Endodermal cell (in vitro differentiated cells): ENCODE measurements around the gene LHX3. TPM values are rescaled to one million over a fixed set of nuclear protein-coding genes. Genes with fewer than 3 reads are reported as not detected.

Experiments used
- DNase-seq: peaks from one replicate; pipeline ENCODE4 v3.0.0-alpha.2; 2017
- H3K27ac ChIP-seq: 2 replicates; pipeline ENCODE4 v1.5.1; 2013; ENCODE audit warnings: mild to moderate bottlenecking, low read depth, low read length, moderate library complexity
- H3K27me3 ChIP-seq: 2 replicates; pipeline ENCODE4 v1.6.1; 2013; ENCODE audit warnings: mild to moderate bottlenecking, low read length, moderate library complexity; ENCODE audit not compliant: insufficient read depth, control insufficient read depth, poor library complexity, severe bottlenecking
- H3K36me3 ChIP-seq: 2 replicates; pipeline ENCODE4 v1.7.0; 2013; ENCODE audit warnings: mild to moderate bottlenecking, low read length, moderate library complexity; ENCODE audit not compliant: control insufficient read depth, insufficient read depth
- H3K4me1 ChIP-seq: one replicate; pipeline ENCODE4 v1.7.0; 2013; ENCODE audit warnings: low read length; ENCODE audit not compliant: control insufficient read depth, insufficient read depth
- H3K4me3 ChIP-seq: 2 replicates; pipeline ENCODE4 v1.5.1; 2013; ENCODE audit warnings: mild to moderate bottlenecking, low read length, moderate library complexity
- H3K9ac ChIP-seq: 2 replicates; pipeline ENCODE4 v1.6.1; 2013; ENCODE audit warnings: mild to moderate bottlenecking, low read length, moderate library complexity; ENCODE audit not compliant: poor library complexity, severe bottlenecking; ENCODE audit errors: extremely low read depth
- H3K9me3 ChIP-seq: 2 replicates; pipeline ENCODE4 v1.6.1; 2013; ENCODE audit warnings: mild to moderate bottlenecking, low read length, moderate library complexity; ENCODE audit not compliant: control insufficient read depth
- H3K27ac Mint-ChIP-seq: 2 replicates; pipeline ENCODE4 v1.8.0; 2020; ENCODE audit warnings: mixed read lengths
- H3K27me3 Mint-ChIP-seq: 2 replicates; pipeline ENCODE4 v1.8.0; 2021; ENCODE audit warnings: mild to moderate bottlenecking, mixed read lengths; ENCODE audit not compliant: insufficient read depth
- H3K36me3 Mint-ChIP-seq: 2 replicates; pipeline ENCODE4 v1.8.0; 2020; ENCODE audit warnings: low read depth, mixed read lengths
- H3K4me1 Mint-ChIP-seq: 2 replicates; pipeline ENCODE4 v1.8.0; 2020; ENCODE audit warnings: mixed read lengths
- H3K4me3 Mint-ChIP-seq: 2 replicates; pipeline ENCODE4 v1.8.0; 2020; ENCODE audit warnings: mild to moderate bottlenecking, moderate library complexity, mixed read lengths
- H3K9me3 Mint-ChIP-seq: 2 replicates; pipeline ENCODE4 v1.8.0; 2020; ENCODE audit warnings: mild to moderate bottlenecking, mixed read lengths
- WGBS, 2 experiments: methylation state at CpG; one replicate each; pipeline versions ENCODE4 v1.1.5 to v1.1.7; 2013; ENCODE audit warnings: missing lambda C conversion rate in 2 of 2, mixed read lengths in 1 of 2; ENCODE audit not compliant: insufficient coverage in 1 of 2, insufficient read length in 1 of 2; 5-methylcytosine and 5-hydroxymethylcytosine counted together
- total RNA-seq, 2 donors: library from RNA; stranded (reverse); fragmentation: NEBNext Ultra II Directional in 1 of 2; extraction: Animal tissue kit (Norgen Biotek cat#: 25700) in 1 of 2; gene quantifications; 2 replicates in 1 of 2; 3 replicates in 1 of 2; pipeline ENCODE4 v1.2.1, GENCODE V29; 2021
- TF ChIP-seq, protein P1 (sequence below): fragments of 200-600 bp; sonication (generic); conservative IDR thresholded peaks from 2 replicates; pipeline ENCODE4 v1.5.0; 2021; ENCODE audit warnings: antibody characterized with exemption, mild to moderate bottlenecking

The LHX3 gene
- total RNA-seq, 2 donors from 2014 or later, result not detected

DNA sequence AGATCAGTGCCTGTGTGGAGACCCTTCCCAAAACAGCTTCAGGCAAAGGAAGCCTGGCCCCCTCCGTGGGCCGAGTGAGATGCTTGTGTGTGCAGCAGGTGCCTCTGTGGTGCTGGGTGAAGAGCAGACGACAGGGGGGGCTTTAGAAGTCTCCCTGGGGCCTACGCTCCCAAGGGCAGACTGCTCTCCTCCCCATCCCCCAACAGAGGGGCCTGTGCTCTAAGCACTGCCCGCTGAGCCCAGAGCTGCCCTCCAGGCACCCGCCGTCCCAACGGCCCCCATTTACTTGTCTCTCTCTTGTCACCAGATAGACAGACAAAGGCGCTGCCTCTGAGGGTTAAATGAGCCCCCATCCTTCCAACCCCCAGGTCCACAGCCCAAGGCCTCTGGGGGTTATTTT, 2.7 kb upstream of the LHX3 start:
- no peak overlapping the region for H3K9ac ChIP-seq
- peaks cover 34% of the 10 kb centered on the region for H3K27me3 ChIP-seq
- no peak overlapping the region for H3K27ac ChIP-seq
- Mint-ChIP-seq H3K4me3 (no peak overlapping the region), H3K4me1 (no peaks in the 10 kb centered on the region), H3K27ac (no peak overlapping the region), H3K9me3 (no peaks in the 10 kb centered on the region), H3K36me3 (peaks cover 7% of the 10 kb centered on the region), H3K27me3 (peaks cover 21% of the 10 kb centered on the region)
- no peak overlapping the region for H3K4me3 ChIP-seq
- H3K9me3 ChIP-seq, result no peaks in the 10 kb centered on the region
- H3K4me1 ChIP-seq, result no peaks in the 10 kb centered on the region
- H3K36me3 ChIP-seq, result no peaks in the 10 kb centered on the region
- TF ChIP-seq, protein P1, sequence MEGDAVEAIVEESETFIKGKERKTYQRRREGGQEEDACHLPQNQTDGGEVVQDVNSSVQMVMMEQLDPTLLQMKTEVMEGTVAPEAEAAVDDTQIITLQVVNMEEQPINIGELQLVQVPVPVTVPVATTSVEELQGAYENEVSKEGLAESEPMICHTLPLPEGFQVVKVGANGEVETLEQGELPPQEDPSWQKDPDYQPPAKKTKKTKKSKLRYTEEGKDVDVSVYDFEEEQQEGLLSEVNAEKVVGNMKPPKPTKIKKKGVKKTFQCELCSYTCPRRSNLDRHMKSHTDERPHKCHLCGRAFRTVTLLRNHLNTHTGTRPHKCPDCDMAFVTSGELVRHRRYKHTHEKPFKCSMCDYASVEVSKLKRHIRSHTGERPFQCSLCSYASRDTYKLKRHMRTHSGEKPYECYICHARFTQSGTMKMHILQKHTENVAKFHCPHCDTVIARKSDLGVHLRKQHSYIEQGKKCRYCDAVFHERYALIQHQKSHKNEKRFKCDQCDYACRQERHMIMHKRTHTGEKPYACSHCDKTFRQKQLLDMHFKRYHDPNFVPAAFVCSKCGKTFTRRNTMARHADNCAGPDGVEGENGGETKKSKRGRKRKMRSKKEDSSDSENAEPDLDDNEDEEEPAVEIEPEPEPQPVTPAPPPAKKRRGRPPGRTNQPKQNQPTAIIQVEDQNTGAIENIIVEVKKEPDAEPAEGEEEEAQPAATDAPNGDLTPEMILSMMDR, result no peak
- WGBS, 2 experiments, result 90 to 93% methylated on average over 2 to 9 of the region's 9 CpGs
- no peak for DNase-seq

DNA sequence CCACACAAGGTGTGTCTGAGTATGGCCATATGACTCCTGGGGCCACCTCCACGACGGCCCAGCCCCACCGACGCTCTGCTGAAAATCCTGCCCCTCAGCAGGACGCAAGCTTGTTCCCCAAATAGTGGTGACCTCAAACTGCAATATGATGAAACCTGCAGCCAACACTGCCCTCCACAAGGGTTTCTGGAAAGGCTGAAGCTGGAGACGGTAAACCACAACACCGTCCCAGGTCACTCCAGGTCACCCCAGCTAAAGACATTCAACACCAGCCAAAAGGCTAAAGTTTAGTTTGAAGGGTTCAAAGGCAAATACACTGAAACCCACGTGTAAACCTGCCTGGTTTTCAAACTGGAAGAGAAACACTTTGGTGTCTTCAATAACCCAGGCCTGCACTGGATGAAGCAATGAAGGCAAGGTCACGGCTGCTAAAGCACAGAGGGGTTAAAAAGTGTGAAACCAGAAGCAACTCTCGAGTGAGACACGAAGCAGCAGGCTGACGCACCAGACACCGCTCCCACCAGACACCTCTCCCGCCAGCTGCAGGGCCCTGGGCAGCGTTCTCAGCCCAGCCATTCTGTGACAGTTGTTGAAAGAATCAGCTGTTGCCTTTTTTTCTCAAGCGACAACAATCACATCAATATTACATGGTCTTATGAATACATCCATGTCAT, 1.8 kb upstream of the LHX3 start:
- no peaks in the 10 kb centered on the region for H3K4me1 ChIP-seq
- no peaks in the 10 kb centered on the region for H3K9me3 Mint-ChIP-seq
- TF ChIP-seq, protein P1, result no peak
- peaks cover 43% of the 10 kb centered on the region for H3K27me3 ChIP-seq
- H3K27ac ChIP-seq, result no peak overlapping the region
- 87 to 90% methylated on average over 15 to 16 of the region's 16 CpGs for WGBS, 2 experiments
- H3K27ac Mint-ChIP-seq, result no peak overlapping the region
- no peak overlapping the region for H3K9ac ChIP-seq
- peaks cover 3% of the 10 kb centered on the region for H3K36me3 Mint-ChIP-seq
- peaks cover 29% of the 10 kb centered on the region for H3K27me3 Mint-ChIP-seq
- no peaks in the 10 kb centered on the region for H3K36me3 ChIP-seq
- no peak overlapping the region for H3K4me3 Mint-ChIP-seq
- no peak overlapping the region for H3K4me3 ChIP-seq
- no peaks in the 10 kb centered on the region for H3K9me3 ChIP-seq
- DNase-seq, result no peak
- no peaks in the 10 kb centered on the region for H3K4me1 Mint-ChIP-seq

DNA sequence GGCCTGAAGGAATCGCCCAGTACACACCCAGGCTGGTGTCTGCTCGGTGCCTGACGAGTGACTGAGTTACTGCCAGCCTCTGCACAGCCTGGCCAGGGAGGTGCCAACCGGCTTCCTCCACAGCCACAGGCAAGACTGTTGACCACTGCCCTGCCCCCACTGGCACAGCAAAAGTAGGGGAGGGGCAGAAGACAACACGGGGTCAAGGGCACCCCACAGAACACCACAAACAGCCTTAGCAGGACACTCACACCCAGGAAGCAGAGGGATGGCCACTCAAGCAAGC, 722 bp upstream of the LHX3 start:
- TF ChIP-seq, protein P1, result no peak
- peaks cover 39% of the 10 kb centered on the region for H3K27me3 Mint-ChIP-seq
- no peak for DNase-seq
- H3K9me3 Mint-ChIP-seq, result no peaks in the 10 kb centered on the region
- no peaks in the 10 kb centered on the region for H3K9me3 ChIP-seq
- H3K4me1 ChIP-seq, result no peaks in the 10 kb centered on the region
- H3K27ac Mint-ChIP-seq, result no peak overlapping the region
- H3K36me3 Mint-ChIP-seq, result peaks cover 3% of the 10 kb centered on the region
- H3K4me3 Mint-ChIP-seq, result no peak overlapping the region
- no peaks in the 10 kb centered on the region for H3K36me3 ChIP-seq
- H3K9ac ChIP-seq, result no peak overlapping the region
- 60 to 86% methylated on average over 1 to 5 of the region's 5 CpGs for WGBS, 2 experiments
- H3K27me3 ChIP-seq, result peaks cover 54% of the 10 kb centered on the region
- no peak overlapping the region for H3K4me3 ChIP-seq
- H3K27ac ChIP-seq, result no peak overlapping the region
- H3K4me1 Mint-ChIP-seq, result no peaks in the 10 kb centered on the region
